GM12872 (cell line): ENCODE results near the gene SLC4A2.
A peak's percentile ranks its signal among the peaks of the same experiment; 100 is the strongest.

Source experiments
- CTCF ChIP-seq: IDR thresholded peaks from 3 replicates; pipeline ENCODE4 v1.5.1; 2011; ENCODE audit warnings: low read depth, mild to moderate bottlenecking, low read length, moderate library complexity; ENCODE audit not compliant: insufficient read depth

SLC4A2 gene

GRCh38 chr7:151104411-151105235 is 45.2 kb downstream of the SLC4A2 start:
- TF ChIP-seq CTCF = no peak

- no peak for TF ChIP-seq CTCF
Observed at GRCh38 chr7:151107882-151108281, 48.5 kb downstream of the SLC4A2 start.

- TF ChIP-seq CTCF = no peak
Observed at GRCh38 chr7:151109094-151110048, 50.0 kb downstream of the SLC4A2 start.

- TF ChIP-seq CTCF = no peak
Observed at GRCh38 chr7:151110236-151110940, 51.0 kb downstream of the SLC4A2 start.

- TF ChIP-seq CTCF = peak; percentile 90
Observed at GRCh38 chr7:151110941-151111645, 51.7 kb downstream of the SLC4A2 start.

- TF ChIP-seq CTCF = no peak
Observed at GRCh38 chr7:151113344-151114150, 54.2 kb downstream of the SLC4A2 start.
